SK-N-MC (cell line): ENCODE data around the gene PER2.
"Not testable (repeated sequence)": the region's sequence is repeated elsewhere in the genome, so short reads cannot be mapped to it uniquely, and the experiment has no call there.

Source experiments
- DNase-seq: peaks from one replicate; pipeline ENCODE4 v3.0.0-alpha.2; 2011; ENCODE audit warnings: low read depth, low spot score
- H3K27ac ChIP-seq: fragments of 200-600 bp; sonication (generic); 2 replicates; pipeline ENCODE4 v1.5.1; 2016; ENCODE audit warnings: mixed run types
- H3K36me3 ChIP-seq: fragments of 200-600 bp; sonication (generic); 2 replicates; pipeline ENCODE4 v1.6.1; 2017; ENCODE audit warnings: antibody characterized with exemption, low read length, mixed read lengths; ENCODE audit not compliant: insufficient read depth
- H3K4me3 ChIP-seq: fragments of 200-600 bp; sonication (generic); 2 replicates; pipeline ENCODE4 v1.5.1; 2016
- H3K9ac ChIP-seq: fragments of 200-600 bp; sonication (generic); 2 replicates; pipeline ENCODE4 v1.8.0; 2017; ENCODE audit warnings: mixed run types, mixed read lengths; ENCODE audit not compliant: insufficient read length
- H3K9me3 ChIP-seq: fragments of 200-600 bp; sonication (generic); 2 replicates; pipeline ENCODE4 v1.6.1; 2017; ENCODE audit warnings: low read depth, mild to moderate bottlenecking, antibody characterized with exemption, low read length, moderate library complexity, mixed read lengths
- EZH2 ChIP-seq: fragments of 200-600 bp; sonication (generic); IDR thresholded peaks from one replicate; pipeline ENCODE4 v1.6.1; 2017; ENCODE audit warnings: antibody characterized with exemption
- FOXP2 ChIP-seq: optimal IDR thresholded peaks from 2 replicates; pipeline ENCODE3; 2011; ENCODE audit warnings: mild to moderate bottlenecking, moderate library complexity; ENCODE audit not compliant: insufficient read depth; ENCODE audit errors: extremely low read length, control extremely low read depth
- POLR2AphosphoS5 ChIP-seq: IDR thresholded peaks from 2 replicates; pipeline ENCODE4 v1.6.1; 2012; ENCODE audit warnings: mild to moderate bottlenecking, low read depth, low read length, borderline replicate concordance

Gene PER2

GRCh38 chr2:238315031-238315595 lies 26.7 kb upstream of the PER2 start:
- no peak overlapping the region for H3K9ac ChIP-seq
- no peaks in the 10 kb centered on the region for H3K9me3 ChIP-seq
- H3K4me3 ChIP-seq = no peak overlapping the region
- TF ChIP-seq POLR2AphosphoS5 (no peak), EZH2 (no peak), FOXP2 (no peak)
- H3K36me3 ChIP-seq = no peaks in the 10 kb centered on the region
- H3K27ac ChIP-seq = no peak overlapping the region
- DNase-seq = no peak

DNA sequence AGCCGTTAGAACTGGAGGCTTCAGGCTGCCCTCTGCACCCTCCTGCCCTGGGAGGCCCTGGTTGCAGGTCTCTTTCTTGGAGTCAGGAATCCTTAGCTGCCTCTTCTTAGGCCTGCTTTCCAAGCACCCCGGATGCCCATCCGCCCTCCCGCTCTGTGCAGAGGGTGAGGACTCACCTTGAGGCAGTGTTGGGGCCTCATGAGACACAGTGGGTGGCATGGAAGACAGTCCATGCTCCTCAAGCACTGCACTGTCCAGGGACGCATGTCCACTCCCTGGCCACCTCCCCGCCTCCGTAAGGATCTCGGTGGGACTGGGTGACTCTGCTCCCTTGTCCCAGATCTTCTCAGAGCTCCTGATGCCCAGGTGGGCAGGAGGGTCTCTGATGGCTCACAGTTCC lies 26.2 kb upstream of the PER2 start:
- no peak overlapping the region for H3K4me3 ChIP-seq
- DNase-seq = no peak
- H3K9ac ChIP-seq = no peak overlapping the region
- no peak overlapping the region for H3K27ac ChIP-seq
- H3K9me3 ChIP-seq = no peaks in the 10 kb centered on the region
- no peaks in the 10 kb centered on the region for H3K36me3 ChIP-seq
- TF ChIP-seq POLR2AphosphoS5 = no peak
- no peak for TF ChIP-seq EZH2
- TF ChIP-seq FOXP2 = no peak

DNA sequence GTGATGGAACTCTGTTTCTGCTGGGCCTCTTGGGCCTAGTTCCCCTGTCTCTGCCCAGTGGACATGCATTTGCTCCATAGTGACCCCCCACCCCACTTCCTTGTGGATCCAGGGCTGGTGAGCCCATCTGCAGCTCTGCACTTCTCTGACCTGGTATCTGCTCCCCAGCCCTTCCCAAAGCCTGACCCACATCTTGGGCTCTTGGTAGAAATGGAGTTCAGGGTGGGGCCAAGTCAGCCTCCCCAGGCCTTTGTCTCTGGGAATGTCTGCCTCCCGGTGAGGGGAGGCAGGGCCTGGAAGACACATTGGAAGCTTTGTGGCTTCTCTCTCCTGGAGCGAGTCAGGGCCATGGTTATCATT lies 25.6 kb upstream of the PER2 start:
- H3K9ac ChIP-seq = no peak overlapping the region
- no peaks in the 10 kb centered on the region for H3K36me3 ChIP-seq
- H3K27ac ChIP-seq = no peak overlapping the region
- no peak overlapping the region for H3K4me3 ChIP-seq
- H3K9me3 ChIP-seq = no peaks in the 10 kb centered on the region
- no peak for DNase-seq
- TF ChIP-seq EZH2 = no peak

GRCh38 chr2:238313289-238313990 lies 25.0 kb upstream of the PER2 start:
- Histone ChIP-seq H3K9me3 (no peaks in the 10 kb centered on the region), H3K27ac (no peak overlapping the region), H3K36me3 (no peaks in the 10 kb centered on the region), H3K4me3 (no peak overlapping the region), H3K9ac (no peak overlapping the region)
- DNase-seq = no peak
- TF ChIP-seq EZH2 = no peak
- no peak for TF ChIP-seq FOXP2
- no peak for TF ChIP-seq POLR2AphosphoS5

DNA sequence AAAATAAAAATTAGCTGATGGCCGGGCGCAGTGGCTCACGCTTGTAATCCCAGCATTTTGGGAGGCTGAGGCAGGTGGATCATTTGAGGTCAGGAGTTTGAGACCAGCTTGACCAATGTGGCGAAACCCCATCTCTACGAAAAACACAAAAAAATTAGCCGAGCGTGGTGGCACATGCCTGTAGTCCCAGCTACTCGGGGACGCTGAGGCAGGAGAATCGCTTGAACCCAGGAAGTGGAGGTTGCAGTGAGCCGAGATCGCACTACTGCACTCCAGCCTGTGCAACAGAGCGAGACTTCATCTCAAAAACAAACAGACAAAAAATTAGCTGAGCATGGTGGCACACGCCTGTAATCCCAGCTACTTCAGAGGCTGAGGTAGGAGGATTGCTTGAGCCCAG lies 22.3 kb upstream of the PER2 start:
- H3K36me3 ChIP-seq, DNase-seq, H3K9me3 ChIP-seq, H3K9ac ChIP-seq, H3K4me3 ChIP-seq, H3K27ac ChIP-seq: not testable (repeated sequence)

GRCh38 chr2:238308177-238308576 lies 19.8 kb upstream of the PER2 start:
- DNase-seq = no peak
- TF ChIP-seq FOXP2 (no peak), POLR2AphosphoS5 (no peak), EZH2 (no peak)
- H3K9ac ChIP-seq = no peak overlapping the region
- H3K36me3 ChIP-seq = no peaks in the 10 kb centered on the region
- no peaks in the 10 kb centered on the region for H3K9me3 ChIP-seq
- H3K4me3 ChIP-seq = no peak overlapping the region
- H3K27ac ChIP-seq = no peak overlapping the region

- Histone ChIP-seq H3K9ac (no peak overlapping the region), H3K27ac (no peak overlapping the region)
These were observed 18.2 kb upstream of the PER2 start for GRCh38 chr2:238306672-238306998.

GRCh38 chr2:238305965-238306671 lies 17.7 kb upstream of the PER2 start:
- Histone ChIP-seq H3K9ac (no peak overlapping the region), H3K9me3 (no peaks in the 10 kb centered on the region), H3K27ac (no peak overlapping the region), H3K4me3 (no peak overlapping the region), H3K36me3 (no peaks in the 10 kb centered on the region)
- no peak for DNase-seq
- TF ChIP-seq POLR2AphosphoS5 (no peak), FOXP2 (no peak), EZH2 (no peak)

More at GRCh38 chr2:238306672-238306998, 18.2 kb upstream of the PER2 start:
- Histone ChIP-seq H3K36me3 (no peaks in the 10 kb centered on the region), H3K9me3 (no peaks in the 10 kb centered on the region), H3K4me3 (no peak overlapping the region)
- no peak for DNase-seq
- TF ChIP-seq POLR2AphosphoS5 (no peak), EZH2 (no peak), FOXP2 (no peak)

GRCh38 chr2:238305092-238305862 lies 16.9 kb upstream of the PER2 start:
- H3K36me3 ChIP-seq = no peaks in the 10 kb centered on the region
- no peak for DNase-seq
- H3K27ac ChIP-seq = no peak overlapping the region
- H3K4me3 ChIP-seq = no peak overlapping the region
- H3K9ac ChIP-seq = no peak overlapping the region
- TF ChIP-seq EZH2 (no peak), FOXP2 (no peak), POLR2AphosphoS5 (no peak)
- no peaks in the 10 kb centered on the region for H3K9me3 ChIP-seq
